DND-41 (cell line): ENCODE measurements around the gene SLC6A18.
"Not testable (repeated sequence)": the region's sequence is repeated elsewhere in the genome, so short reads cannot be mapped to it uniquely, and the experiment has no call there.

Experiments
- ATAC-seq: fragments of 200-7000 bp; cut with Tn5 transposase; 3 replicates; pipeline ENCODE4 v1.9.1; 2021; ENCODE audit warnings: low read depth; ENCODE audit not compliant: insufficient read depth
- DNase-seq: peaks from one replicate; pipeline ENCODE4 v3.0.0-alpha.2; 2020
- H2AFZ ChIP-seq: 2 replicates; pipeline ENCODE4 v1.6.0; 2012; ENCODE audit warnings: low read depth, low read length
- H3K27ac ChIP-seq: 2 replicates; pipeline ENCODE4 v1.5.1; 2012; ENCODE audit warnings: low read length, inconsistent platforms
- H3K27me3 ChIP-seq: fragments of 200-600 bp; sonication (generic); 2 replicates; pipeline ENCODE4 v1.6.0; 2012; ENCODE audit warnings: low read length, mild to moderate bottlenecking, inconsistent platforms; ENCODE audit not compliant: insufficient read depth, poor library complexity
- H3K36me3 ChIP-seq: 2 replicates; pipeline ENCODE4 v1.5.1; 2012; ENCODE audit warnings: low read length, inconsistent platforms; ENCODE audit not compliant: insufficient read depth
- H3K4me1 ChIP-seq: 2 replicates; pipeline ENCODE4 v1.5.1; 2012; ENCODE audit warnings: mild to moderate bottlenecking, low read length; ENCODE audit not compliant: insufficient read depth
- H3K4me2 ChIP-seq: 2 replicates; pipeline ENCODE4 v1.6.0; 2012; ENCODE audit warnings: mild to moderate bottlenecking, moderate library complexity, low read length, inconsistent platforms; ENCODE audit not compliant: insufficient read depth
- H3K4me3 ChIP-seq, 2 experiments: fragments of 200-600 bp in 1 of 2; shearing (Covaris generic) in 1 of 2; 2 replicates each; pipeline ENCODE4 v1.5.1; 2012 to 2016; ENCODE audit warnings: inconsistent platforms in 2 of 2, low read length in 2 of 2, mild to moderate bottlenecking in 2 of 2, low read depth in 1 of 2, moderate library complexity in 1 of 2
- H3K79me2 ChIP-seq: 2 replicates; pipeline ENCODE4 v1.6.0; 2012; ENCODE audit warnings: low read length, inconsistent platforms; ENCODE audit not compliant: insufficient read depth
- H3K9ac ChIP-seq: 2 replicates; pipeline ENCODE4 v1.6.0; 2012; ENCODE audit warnings: low read depth, mild to moderate bottlenecking, inconsistent platforms, low read length, moderate library complexity
- H3K9me3 ChIP-seq: 2 replicates; pipeline ENCODE4 v1.5.1; 2012; ENCODE audit warnings: low read length, moderate library complexity, mild to moderate bottlenecking, inconsistent platforms; ENCODE audit not compliant: insufficient read depth, severe bottlenecking
- H4K20me1 ChIP-seq: 2 replicates; pipeline ENCODE4 v1.6.0; 2012; ENCODE audit warnings: low read length; ENCODE audit not compliant: insufficient read depth
- EZH2 ChIP-seq: IDR thresholded peaks from 3 replicates; pipeline ENCODE4 v1.6.1; 2012; ENCODE audit warnings: borderline replicate concordance, low read depth, mild to moderate bottlenecking, moderate library complexity, low read length, inconsistent platforms; ENCODE audit not compliant: severe bottlenecking
- TF ChIP-seq, protein P1 (sequence below): IDR thresholded peaks from 2 replicates; pipeline ENCODE4 v1.5.1; 2012; ENCODE audit warnings: borderline replicate concordance, low read length, moderate library complexity, mild to moderate bottlenecking; ENCODE audit not compliant: poor library complexity, severe bottlenecking; ENCODE audit errors: extremely low read depth

The SLC6A18 gene

DNA sequence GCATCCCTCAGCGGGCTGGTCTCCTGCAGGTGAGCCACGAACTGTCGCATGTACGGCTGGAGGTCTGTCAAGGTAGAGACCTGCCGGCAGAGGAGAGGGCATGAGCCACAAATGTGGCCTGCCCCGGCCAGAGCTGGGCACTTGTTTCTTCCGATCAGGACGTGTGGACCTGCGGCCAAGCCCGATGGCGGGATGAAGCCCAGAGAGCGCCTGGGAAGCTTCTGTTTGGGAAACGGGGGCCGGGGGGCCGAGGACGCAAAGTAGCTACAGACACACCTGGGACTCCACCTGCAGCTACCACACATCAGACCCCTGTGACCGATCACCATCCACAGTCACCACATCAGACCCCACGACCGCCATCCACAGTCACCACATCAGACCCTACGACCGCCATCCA is 47.0 kb downstream of the SLC6A18 start:
- ATAC-seq (no peak), DNase-seq (no peak)
- Histone ChIP-seq H3K79me2 (no peaks in the 10 kb centered on the region), H3K27ac (no peak overlapping the region; the same call in 1 of the 2 replicates), H3K9ac (no peak overlapping the region), H3K36me3 (peaks cover 10% of the 10 kb centered on the region), H4K20me1 (peaks cover 2% of the 10 kb centered on the region; the same call in 1 of the 2 replicates), H3K27me3 (no peaks in the 10 kb centered on the region), H3K4me1 (peaks cover 29% of the 10 kb centered on the region), H3K4me3 (no peak overlapping the region), H3K9me3 (no peaks in the 10 kb centered on the region), H3K4me2 (no peak overlapping the region), H2AFZ (no peak overlapping the region)
- no peak for TF ChIP-seq EZH2
- TF ChIP-seq, protein P1, sequence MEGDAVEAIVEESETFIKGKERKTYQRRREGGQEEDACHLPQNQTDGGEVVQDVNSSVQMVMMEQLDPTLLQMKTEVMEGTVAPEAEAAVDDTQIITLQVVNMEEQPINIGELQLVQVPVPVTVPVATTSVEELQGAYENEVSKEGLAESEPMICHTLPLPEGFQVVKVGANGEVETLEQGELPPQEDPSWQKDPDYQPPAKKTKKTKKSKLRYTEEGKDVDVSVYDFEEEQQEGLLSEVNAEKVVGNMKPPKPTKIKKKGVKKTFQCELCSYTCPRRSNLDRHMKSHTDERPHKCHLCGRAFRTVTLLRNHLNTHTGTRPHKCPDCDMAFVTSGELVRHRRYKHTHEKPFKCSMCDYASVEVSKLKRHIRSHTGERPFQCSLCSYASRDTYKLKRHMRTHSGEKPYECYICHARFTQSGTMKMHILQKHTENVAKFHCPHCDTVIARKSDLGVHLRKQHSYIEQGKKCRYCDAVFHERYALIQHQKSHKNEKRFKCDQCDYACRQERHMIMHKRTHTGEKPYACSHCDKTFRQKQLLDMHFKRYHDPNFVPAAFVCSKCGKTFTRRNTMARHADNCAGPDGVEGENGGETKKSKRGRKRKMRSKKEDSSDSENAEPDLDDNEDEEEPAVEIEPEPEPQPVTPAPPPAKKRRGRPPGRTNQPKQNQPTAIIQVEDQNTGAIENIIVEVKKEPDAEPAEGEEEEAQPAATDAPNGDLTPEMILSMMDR: no peak

DNA sequence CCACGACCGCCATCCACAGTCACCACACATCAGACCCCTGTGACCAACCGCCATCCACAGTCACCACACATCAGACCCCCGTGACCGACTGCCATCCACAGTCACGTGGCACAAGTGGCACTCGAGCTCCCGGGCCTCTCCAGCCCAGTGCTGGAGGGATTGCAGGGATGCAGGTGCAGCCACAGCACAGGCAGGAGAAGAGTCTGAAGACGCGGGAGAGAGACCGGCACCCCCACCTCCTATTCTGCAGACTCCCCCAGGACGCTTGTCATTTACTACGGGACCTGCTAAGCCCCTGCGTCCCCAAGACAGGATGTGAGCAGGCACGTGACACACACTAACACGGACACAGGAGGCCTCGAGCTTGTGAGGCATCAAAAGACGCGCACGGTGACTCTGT is 48.6 kb downstream of the SLC6A18 start:
- Histone ChIP-seq H3K36me3 (peaks cover 18% of the 10 kb centered on the region), H3K9me3 (peaks cover 2% of the 10 kb centered on the region), H3K9ac (no peak overlapping the region), H3K4me1 (peaks cover 21% of the 10 kb centered on the region), H4K20me1 (no peaks in the 10 kb centered on the region), H3K27ac (no peak overlapping the region; the same call in 1 of the 2 replicates), H3K4me2 (no peak overlapping the region), H3K79me2 (no peaks in the 10 kb centered on the region), H2AFZ (no peak overlapping the region), H3K4me3 (no peak overlapping the region), H3K27me3 (no peaks in the 10 kb centered on the region)
- no peak for TF ChIP-seq EZH2
- TF ChIP-seq, protein P1: no peak
- DNase-seq (peak; percentile 30), ATAC-seq (no peak)

DNA sequence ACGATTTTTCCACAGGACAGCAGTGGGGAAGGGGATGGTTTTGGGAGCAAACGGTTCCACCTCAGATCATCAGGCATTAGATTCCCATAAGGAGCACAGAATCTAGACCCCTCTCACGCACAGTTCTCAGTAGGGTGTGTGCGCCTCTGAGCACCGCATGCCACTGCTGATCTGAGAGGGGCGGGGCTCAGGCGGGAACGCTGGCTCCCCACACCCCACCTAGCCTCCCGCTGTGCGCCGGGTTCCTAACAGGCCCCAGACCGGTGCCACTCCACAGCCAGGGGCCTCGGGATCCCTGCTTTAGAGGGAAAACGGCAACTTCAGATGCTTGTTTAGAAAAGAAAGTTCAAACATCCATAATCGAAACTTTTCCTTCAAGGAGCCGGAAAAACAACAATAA is 49.3 kb downstream of the SLC6A18 start:
- TF ChIP-seq, protein P1: no peak
- no peak for TF ChIP-seq EZH2
- no peak overlapping the region for H3K4me2 ChIP-seq
- H3K27me3 ChIP-seq: no peaks in the 10 kb centered on the region
- H3K9ac ChIP-seq: no peak overlapping the region
- H3K9me3 ChIP-seq: peaks cover 2% of the 10 kb centered on the region
- ATAC-seq: no peak
- peaks cover 18% of the 10 kb centered on the region for H3K36me3 ChIP-seq
- no peaks in the 10 kb centered on the region for H3K79me2 ChIP-seq
- H4K20me1 ChIP-seq: no peaks in the 10 kb centered on the region
- H3K4me1 ChIP-seq: peaks cover 18% of the 10 kb centered on the region
- no peak overlapping the region for H2AFZ ChIP-seq
- DNase-seq: no peak
- peak overlapping the region; percentile 52 for H3K27ac ChIP-seq
- H3K4me3 ChIP-seq: no peak overlapping the region

DNA sequence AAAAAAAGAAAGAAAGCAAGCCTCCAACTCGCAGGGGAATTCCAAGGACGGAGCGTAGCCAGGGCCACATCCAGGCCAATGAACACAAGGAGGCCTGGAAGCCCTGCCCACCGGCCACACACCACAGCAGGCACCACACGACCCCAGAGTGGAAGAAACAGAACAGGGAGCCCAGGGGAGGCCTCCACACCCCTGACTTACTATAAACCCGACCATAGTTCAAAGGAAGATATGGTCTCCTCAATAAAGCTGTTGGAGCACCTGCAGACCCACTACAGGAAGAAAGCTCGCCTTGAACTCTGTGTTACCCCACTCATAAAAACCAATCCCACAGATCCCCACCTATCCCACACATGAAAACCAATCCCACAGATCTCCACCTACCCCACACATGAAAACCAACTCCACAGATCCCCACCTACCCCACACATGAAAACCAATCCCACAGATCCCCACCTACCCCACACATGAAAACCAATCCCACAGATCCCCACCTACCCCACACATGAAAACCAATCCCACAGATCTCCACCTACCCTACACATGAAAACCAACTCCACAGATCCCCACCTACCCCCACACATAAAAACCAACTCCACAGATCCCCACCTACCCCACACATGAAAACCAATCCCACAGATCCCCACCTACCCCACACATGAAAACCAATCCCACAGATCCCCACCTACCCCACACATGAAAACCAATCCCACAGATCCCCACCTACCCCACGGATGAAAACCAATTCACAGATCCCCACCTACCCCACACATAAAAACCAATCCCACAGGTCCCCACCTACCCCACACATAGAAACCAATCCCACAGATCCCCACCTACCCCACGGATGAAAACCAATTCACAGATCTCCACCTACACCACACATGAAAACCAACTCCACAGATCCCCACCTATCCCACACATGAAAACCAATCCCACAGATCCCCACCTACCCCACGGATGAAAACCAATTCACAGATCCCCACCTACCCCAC is 50.5 kb downstream of the SLC6A18 start:
- H3K4me2 ChIP-seq, H3K27me3 ChIP-seq, H3K4me3 ChIP-seq, H3K79me2 ChIP-seq, H3K9ac ChIP-seq, H4K20me1 ChIP-seq, H2AFZ ChIP-seq, H3K9me3 ChIP-seq: not testable (repeated sequence)
- peak overlapping the region; percentile 36; the same call in 1 of the 2 replicates for H3K27ac ChIP-seq
- ATAC-seq (peak; percentile 71), DNase-seq (peak; percentile 26)
- H3K4me1 ChIP-seq: peaks cover 18% of the 10 kb centered on the region
- peaks cover 18% of the 10 kb centered on the region for H3K36me3 ChIP-seq
